ENCODE measurements around the gene PRORP. TPM values are rescaled to one million over a fixed set of nuclear protein-coding genes. Genes with fewer than 3 reads are reported as not detected.

The PRORP gene
- total RNA-seq, result 23.8 and 25.2 TPM in 2 replicates

GRCh38 chr14:35121887-35122695 is at the start of gene PRORP, which contains the start of gene PPP2R3C:
Gene PRORP, plus strand, starts transcription at chr14:35122552. Its CDS starts 694 bp downstream, at chr14:35123246.
Gene PPP2R3C, minus strand, starts transcription at chr14:35121990. Its CDS starts 31 bp downstream, at chr14:35121959.

Other genes with a start within 250 kb of the PRORP start
- gene BAZ1A, start 247.2 kb upstream of the PRORP start, total RNA-seq, result 24.3 and 35.2 TPM in 2 replicates
- 65.4 and 66.5 TPM in 2 replicates for gene SRP54, start 139.6 kb upstream of the PRORP start, total RNA-seq
- 27.4 and 34.9 TPM in 2 replicates for gene FAM177A1, start 76.3 kb upstream of the PRORP start, total RNA-seq
- gene PPP2R3C, start 562 bp upstream of the PRORP start, total RNA-seq, result 27.8 and 29.9 TPM in 2 replicates
- 122 and 153 TPM in 2 replicates for gene PSMA6, start 169.8 kb downstream of the PRORP start, total RNA-seq

Data from hair follicle dermal papilla cell (primary cell).